ENCODE results near the gene RELB. TPM values are rescaled to one million over a fixed set of nuclear protein-coding genes. Genes with fewer than 3 reads are reported as not detected.
"Not testable (repeated sequence)": the region's sequence is repeated elsewhere in the genome, so short reads cannot be mapped to it uniquely, and the experiment has no call there.

RELB gene
- total RNA-seq, 4 donors from 2014 or later: 8.1 to 15.1 (median 11.7) TPM

DNA sequence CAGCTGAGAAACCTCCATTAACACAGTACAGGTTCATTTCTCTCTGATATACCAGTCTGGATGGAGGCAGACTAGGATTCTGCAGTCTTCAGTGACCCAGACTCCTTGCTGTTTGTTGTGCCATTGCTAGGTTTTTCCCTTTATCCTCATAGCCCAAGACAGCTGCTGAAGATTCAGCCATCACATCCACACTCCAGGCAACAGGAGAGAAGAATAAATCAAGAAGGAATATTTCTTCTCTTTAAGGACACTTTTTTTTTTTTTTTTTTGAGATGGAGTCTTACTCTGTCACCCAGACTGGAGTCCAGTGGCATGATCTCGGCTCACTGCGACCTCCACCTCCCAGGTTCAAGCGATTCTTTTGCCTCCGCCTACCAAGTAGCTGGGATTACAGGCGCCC, 31.8 kb upstream of the RELB start:
- intact Hi-C loops (cut with DNase I; ENCODE audit: low total_unique reads): no loop called here
- WGBS, 2 donors: 98 to 99% methylated on average over 5 of the region's 5 CpGs
- DNase-seq (ENCODE audit: low spot score in 2 of 2): no peak
- TF ChIP-seq, protein P1, sequence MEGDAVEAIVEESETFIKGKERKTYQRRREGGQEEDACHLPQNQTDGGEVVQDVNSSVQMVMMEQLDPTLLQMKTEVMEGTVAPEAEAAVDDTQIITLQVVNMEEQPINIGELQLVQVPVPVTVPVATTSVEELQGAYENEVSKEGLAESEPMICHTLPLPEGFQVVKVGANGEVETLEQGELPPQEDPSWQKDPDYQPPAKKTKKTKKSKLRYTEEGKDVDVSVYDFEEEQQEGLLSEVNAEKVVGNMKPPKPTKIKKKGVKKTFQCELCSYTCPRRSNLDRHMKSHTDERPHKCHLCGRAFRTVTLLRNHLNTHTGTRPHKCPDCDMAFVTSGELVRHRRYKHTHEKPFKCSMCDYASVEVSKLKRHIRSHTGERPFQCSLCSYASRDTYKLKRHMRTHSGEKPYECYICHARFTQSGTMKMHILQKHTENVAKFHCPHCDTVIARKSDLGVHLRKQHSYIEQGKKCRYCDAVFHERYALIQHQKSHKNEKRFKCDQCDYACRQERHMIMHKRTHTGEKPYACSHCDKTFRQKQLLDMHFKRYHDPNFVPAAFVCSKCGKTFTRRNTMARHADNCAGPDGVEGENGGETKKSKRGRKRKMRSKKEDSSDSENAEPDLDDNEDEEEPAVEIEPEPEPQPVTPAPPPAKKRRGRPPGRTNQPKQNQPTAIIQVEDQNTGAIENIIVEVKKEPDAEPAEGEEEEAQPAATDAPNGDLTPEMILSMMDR (IDR thresholded peaks at IDR 0.05): no peak
- TF ChIP-seq POLR2A (IDR thresholded peaks at IDR 0.05): no peak
- no peak overlapping the region for H3K4me3 ChIP-seq (ENCODE audit: low read depth, poor library complexity, severe bottlenecking)

DNA sequence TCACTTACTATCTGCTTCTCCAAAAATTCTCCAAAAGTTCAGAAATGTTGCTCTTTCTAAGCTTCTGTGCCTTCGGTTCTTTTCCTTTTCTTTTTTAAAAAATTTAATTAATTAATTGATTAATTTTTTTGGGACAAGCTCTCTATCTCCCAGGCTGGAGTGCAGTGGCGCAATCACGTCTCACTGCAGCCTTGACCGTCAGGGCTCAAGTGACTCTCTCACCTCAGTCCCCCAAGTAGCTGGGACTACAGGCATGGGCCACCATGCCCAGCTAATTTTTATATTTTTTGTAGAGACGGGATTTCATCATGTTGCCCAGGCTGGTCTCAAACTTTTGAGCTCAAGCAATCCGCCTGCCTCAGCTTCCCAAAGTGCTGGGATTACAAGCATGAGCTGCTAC, 29.8 kb upstream of the RELB start:
- intact Hi-C loops (cut with DNase I; ENCODE audit: low total_unique reads); DNase-seq (ENCODE audit: low spot score in 2 of 2); H3K4me3 ChIP-seq (ENCODE audit: low read depth, poor library complexity, severe bottlenecking): not testable (repeated sequence)
- 83 to 94% methylated on average over 6 of the region's 6 CpGs for WGBS, 2 donors

DNA sequence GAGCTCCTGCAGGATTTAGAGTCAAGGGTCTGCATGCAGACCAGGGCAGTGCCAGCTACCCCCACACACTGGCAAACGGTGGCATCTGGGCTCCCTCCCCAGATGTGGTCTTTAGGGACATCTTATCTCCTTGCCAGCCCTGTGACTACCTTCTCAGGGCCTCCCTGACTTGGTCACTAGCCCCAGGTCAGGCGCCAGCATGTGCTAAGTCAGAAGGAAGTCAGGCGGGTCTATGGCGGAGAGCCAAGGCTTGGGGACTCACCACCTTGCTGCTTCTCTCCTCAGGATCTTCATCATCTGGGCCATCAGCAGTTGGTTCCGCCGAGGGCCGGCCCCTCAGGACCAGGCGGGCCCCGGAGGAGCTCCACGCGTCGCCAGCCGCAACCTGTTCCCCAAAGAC, 28.5 kb upstream of the RELB start:
- no peak overlapping the region for H3K4me3 ChIP-seq (ENCODE audit: low read depth, poor library complexity, severe bottlenecking)
- intact Hi-C loops (cut with DNase I; ENCODE audit: low total_unique reads): no loop called here
- TF ChIP-seq POLR2A (IDR thresholded peaks at IDR 0.05): no peak
- TF ChIP-seq, protein P1 (IDR thresholded peaks at IDR 0.05): no peak
- DNase-seq (ENCODE audit: low spot score in 2 of 2): no peak
- WGBS, 2 donors: 92 to 98% methylated on average over 7 to 13 of the region's 13 CpGs

DNA sequence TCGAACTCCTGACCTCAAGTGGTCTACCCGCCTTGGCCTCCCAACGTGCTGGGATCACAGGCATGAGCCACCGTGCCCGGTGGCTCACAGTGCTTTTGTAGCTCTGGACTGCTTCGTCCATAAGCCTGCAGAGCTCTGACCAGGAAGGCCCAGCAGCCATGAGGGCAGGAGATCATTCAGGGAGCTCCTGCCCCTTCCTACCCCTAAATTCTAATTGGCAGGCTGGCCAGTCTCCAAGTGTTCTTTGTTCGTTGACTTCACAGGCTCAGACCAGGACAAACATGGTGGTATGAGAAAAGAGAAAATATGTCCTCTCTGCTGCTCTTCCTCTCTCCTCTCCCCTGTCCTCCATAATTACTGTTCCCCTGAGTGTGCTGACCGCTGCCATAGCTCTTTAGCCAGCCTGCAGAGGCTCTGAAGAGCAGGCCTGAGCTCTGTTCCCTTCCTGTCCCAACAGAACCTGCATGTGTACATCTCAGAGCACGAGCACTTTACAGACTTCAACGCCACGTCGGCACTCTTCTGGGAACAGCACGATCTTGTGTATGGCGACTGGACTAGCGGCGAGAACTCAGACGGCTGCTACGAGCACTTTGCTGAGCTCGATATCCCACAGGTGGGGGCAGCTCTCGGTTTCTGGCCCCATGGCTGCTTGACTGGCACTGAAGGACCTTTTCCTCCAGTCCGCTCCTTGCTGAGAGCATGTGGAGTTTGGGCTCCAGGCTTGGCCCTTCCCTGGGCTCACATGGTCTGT, 27.1 kb upstream of the RELB start:
- WGBS, 2 donors: 93 to 95% methylated on average over 21 of the region's 21 CpGs
- H3K4me3 ChIP-seq (ENCODE audit: low read depth, poor library complexity, severe bottlenecking): no peak overlapping the region

DNA sequence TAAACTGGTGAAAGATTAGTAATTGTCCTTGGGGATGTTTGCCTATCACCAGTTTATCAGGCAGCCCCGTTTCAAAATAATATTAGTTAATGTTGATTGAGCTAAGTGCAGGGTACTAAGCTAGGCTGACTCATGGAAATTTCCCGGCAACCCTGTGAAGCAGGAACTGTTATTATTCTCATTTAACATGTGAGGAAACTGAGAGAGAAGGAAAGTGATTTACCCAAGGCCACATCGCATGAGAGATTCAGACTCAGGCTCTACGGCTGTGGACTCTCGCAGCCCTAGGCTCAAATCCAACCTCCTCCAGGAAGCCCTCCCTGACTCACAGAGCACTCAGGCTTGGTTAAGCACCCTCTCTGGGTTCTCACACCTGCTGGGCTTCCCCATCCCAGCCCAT, 26.4 kb upstream of the RELB start:
- TF ChIP-seq, protein P1 (IDR thresholded peaks at IDR 0.05): no peak
- no peak for TF ChIP-seq POLR2A (IDR thresholded peaks at IDR 0.05)
- WGBS, 2 donors: 86 to 92% methylated on average over 5 of the region's 5 CpGs

More for the DNA sequence above, 27.1 kb upstream of the RELB start:
- TF ChIP-seq, protein P1 (IDR thresholded peaks at IDR 0.05): no peak
- no peak for TF ChIP-seq POLR2A (IDR thresholded peaks at IDR 0.05)
- intact Hi-C loops (cut with DNase I; ENCODE audit: low total_unique reads): no loop called here
- DNase-seq (ENCODE audit: low spot score in 2 of 2): no peak

DNA sequence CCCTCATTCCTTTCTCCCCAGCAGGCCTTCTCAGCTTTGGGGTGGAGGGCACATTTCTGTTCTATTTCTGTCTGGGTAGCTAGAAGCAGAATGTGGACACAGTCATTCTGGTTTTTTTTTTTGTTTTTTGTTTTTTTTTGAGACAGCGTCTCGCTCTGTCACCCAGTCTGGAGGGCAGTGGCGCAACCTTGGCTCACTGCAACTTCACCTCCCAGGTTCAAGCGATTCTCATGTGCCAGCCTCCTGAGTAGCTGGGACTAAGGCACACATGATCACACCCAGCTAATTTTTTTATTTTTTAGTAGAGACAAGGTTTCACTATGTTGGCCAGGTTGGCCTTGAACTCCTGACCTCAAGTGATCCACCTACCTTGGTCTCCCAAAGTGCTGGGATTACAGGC, 25.8 kb upstream of the RELB start:
- TF ChIP-seq POLR2A (IDR thresholded peaks at IDR 0.05): no peak
- TF ChIP-seq, protein P1 (IDR thresholded peaks at IDR 0.05): no peak
- intact Hi-C loops (cut with DNase I; ENCODE audit: low total_unique reads): no loop called here
- WGBS, 2 donors: 93 to 94% methylated on average over 4 of the region's 4 CpGs
- H3K4me3 ChIP-seq (ENCODE audit: low read depth, poor library complexity, severe bottlenecking): no peak overlapping the region
- no peak for DNase-seq (ENCODE audit: low spot score in 2 of 2)

More for the DNA sequence above, 26.4 kb upstream of the RELB start:
- no peak for DNase-seq (ENCODE audit: low spot score in 2 of 2)
- intact Hi-C loops (cut with DNase I; ENCODE audit: low total_unique reads): no loop called here
- H3K4me3 ChIP-seq (ENCODE audit: low read depth, poor library complexity, severe bottlenecking): no peak overlapping the region
